MG63 (cell line): Measurements from ENCODE around the gene RAB3GAP1. TPM values are rescaled to one million over a fixed set of nuclear protein-coding genes. Genes with fewer than 3 reads are reported as not detected.
"Not testable (repeated sequence)": the region's sequence is repeated elsewhere in the genome, so short reads cannot be mapped to it uniquely, and the experiment has no call there.

ENCODE experiments used
- DNase-seq: peaks from one replicate; pipeline ENCODE4 v3.0.0-alpha.2; 2020
- H3K27me3 ChIP-seq: fragments of 250-450 bp; sonication (Bioruptor Pico); 2 replicates; pipeline ENCODE4 v1.5.1; 2020; ENCODE audit warnings: mild to moderate bottlenecking, moderate library complexity
- H3K36me3 ChIP-seq: fragments of 250-450 bp; sonication (Bioruptor Pico); 2 replicates; pipeline ENCODE4 v1.5.1; 2020; ENCODE audit warnings: mild to moderate bottlenecking, moderate library complexity
- H3K4me3 ChIP-seq: fragments of 250-450 bp; sonication (Bioruptor Pico); 2 replicates; pipeline ENCODE4 v1.5.1; 2020; ENCODE audit warnings: mild to moderate bottlenecking, moderate library complexity
- H3K9me3 ChIP-seq: fragments of 250-450 bp; sonication (Bioruptor Pico); 2 replicates; pipeline ENCODE4 v1.5.1; 2020; ENCODE audit warnings: mild to moderate bottlenecking, moderate library complexity
- total RNA-seq: library from RNA; depleted of rRNA; stranded (reverse); fragments of >200 nt; shearing (Covaris generic); gene quantifications from 2 replicates; pipeline ENCODE4 v1.2.3, GENCODE V29; 2014; ENCODE audit warnings: low replicate concordance

The RAB3GAP1 gene
- total RNA-seq, 1 experiment from 2014 or later = 57.3 TPM

- DNase-seq = no peak
- no peaks in the 10 kb centered on the region; the same call in 1 of the 2 replicates for H3K9me3 ChIP-seq
- H3K27me3 ChIP-seq = no peaks in the 10 kb centered on the region
- peaks cover 73% of the 10 kb centered on the region for H3K36me3 ChIP-seq
- H3K4me3 ChIP-seq = no peak overlapping the region
Observed at GRCh38 chr2:135091681-135092080, 39.6 kb downstream of the RAB3GAP1 start.

- DNase-seq = no peak
- Histone ChIP-seq H3K36me3 (peaks cover 77% of the 10 kb centered on the region), H3K27me3 (no peaks in the 10 kb centered on the region), H3K4me3 (no peak overlapping the region), H3K9me3 (no peaks in the 10 kb centered on the region)
Observed at GRCh38 chr2:135093193-135093592, 41.1 kb downstream of the RAB3GAP1 start.

DNA sequence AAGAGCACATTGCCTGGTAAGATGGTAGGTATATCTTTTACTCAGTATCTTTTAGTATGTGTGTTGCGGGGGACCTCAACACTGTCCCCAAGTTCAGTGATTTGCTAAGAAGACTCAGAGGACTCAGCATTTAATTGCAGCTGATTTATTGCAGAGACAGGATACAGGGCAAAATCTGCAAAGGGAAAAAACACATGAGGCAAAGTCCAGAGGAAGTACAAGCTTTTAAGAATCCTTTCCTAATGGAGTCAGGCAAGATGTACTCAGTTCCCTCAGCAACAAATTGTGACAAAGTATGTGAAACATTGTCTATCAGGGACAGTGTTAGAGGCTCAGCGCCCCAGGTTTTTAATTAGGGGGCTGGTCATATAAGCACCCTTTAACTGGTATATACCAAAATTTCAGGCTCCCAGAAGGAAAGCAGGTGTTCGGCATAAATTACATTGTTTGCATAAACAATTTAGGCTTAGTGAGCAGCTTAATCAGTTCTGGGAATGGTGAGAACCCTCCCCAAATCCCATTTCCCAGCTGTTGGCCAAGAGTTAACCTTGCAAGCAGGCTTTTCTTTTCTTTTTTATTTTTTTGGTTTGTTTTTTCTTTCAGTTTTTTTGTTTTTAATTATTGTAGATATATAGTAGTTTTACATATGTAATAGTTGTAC is 41.7 kb downstream of the RAB3GAP1 start:
- no peaks in the 10 kb centered on the region for H3K9me3 ChIP-seq
- H3K36me3 ChIP-seq = peaks cover 75% of the 10 kb centered on the region
- H3K27me3 ChIP-seq = no peaks in the 10 kb centered on the region
- DNase-seq = no peak
- H3K4me3 ChIP-seq = no peak overlapping the region

DNA sequence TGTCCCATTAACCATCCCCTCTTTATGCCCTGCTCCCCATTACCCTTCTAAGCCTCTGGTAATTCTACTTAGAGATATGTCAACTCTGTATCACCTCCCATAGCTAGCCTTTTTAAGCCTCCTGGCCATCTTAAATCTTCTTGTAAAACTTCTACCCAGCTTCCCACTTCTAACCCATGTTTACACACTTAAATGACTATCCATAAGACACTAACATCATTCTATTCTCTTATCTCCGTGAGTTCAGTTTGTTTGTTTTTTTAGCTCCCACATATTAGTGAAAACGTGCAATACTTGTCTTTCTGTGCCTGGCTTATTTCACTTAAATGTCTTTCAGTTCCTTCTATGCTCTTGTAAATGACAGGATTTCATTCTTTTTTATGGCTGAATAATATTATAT is 42.4 kb downstream of the RAB3GAP1 start:
- DNase-seq = no peak
- H3K4me3 ChIP-seq = no peak overlapping the region
- no peaks in the 10 kb centered on the region for H3K9me3 ChIP-seq
- peaks cover 68% of the 10 kb centered on the region for H3K36me3 ChIP-seq
- no peaks in the 10 kb centered on the region for H3K27me3 ChIP-seq

GRCh38 chr2:135095591-135095990 is 43.5 kb downstream of the RAB3GAP1 start:
- Histone ChIP-seq H3K9me3 (no peaks in the 10 kb centered on the region), H3K4me3 (no peak overlapping the region), H3K36me3 (peaks cover 64% of the 10 kb centered on the region), H3K27me3 (no peaks in the 10 kb centered on the region)
- no peak for DNase-seq

DNA sequence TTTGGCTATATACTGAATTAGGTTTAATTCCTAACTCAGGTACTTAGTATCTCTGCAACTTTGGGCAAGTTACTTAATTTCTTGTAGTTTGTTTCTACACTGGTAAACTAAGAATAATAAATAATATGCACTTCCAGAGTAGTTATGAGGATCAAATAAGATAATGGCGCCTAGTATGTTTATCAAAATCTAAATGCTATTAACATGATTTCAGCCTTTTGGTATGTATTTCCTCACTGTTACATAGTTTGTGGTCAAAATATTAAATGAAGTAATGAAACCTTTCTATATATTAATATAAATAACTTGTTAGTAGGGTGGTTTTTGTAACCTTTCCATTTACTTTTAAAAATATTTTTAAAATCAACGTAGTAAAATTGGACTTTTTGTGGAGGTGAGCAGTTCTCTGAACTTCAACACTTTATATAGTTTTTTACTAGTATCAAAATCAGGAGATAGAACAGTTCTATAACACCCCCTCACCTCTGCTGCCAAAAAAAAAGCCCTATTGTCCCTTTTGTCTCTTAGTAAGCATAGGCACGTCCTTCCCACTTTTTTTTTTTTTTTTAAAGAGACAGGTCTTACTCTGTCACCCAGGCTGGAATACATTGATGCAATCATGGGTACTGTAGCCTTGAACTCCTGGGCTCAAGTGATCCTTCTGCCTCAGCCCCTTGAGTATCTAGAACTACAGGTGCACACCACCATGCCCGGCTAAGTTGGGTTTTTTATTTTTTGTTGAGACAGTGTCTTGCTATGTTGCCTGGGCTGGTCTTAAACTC is 44.8 kb downstream of the RAB3GAP1 start:
- Histone ChIP-seq H3K9me3 (no peaks in the 10 kb centered on the region), H3K36me3 (peaks cover 58% of the 10 kb centered on the region), H3K27me3 (no peaks in the 10 kb centered on the region), H3K4me3 (no peak overlapping the region)
- no peak for DNase-seq

DNA sequence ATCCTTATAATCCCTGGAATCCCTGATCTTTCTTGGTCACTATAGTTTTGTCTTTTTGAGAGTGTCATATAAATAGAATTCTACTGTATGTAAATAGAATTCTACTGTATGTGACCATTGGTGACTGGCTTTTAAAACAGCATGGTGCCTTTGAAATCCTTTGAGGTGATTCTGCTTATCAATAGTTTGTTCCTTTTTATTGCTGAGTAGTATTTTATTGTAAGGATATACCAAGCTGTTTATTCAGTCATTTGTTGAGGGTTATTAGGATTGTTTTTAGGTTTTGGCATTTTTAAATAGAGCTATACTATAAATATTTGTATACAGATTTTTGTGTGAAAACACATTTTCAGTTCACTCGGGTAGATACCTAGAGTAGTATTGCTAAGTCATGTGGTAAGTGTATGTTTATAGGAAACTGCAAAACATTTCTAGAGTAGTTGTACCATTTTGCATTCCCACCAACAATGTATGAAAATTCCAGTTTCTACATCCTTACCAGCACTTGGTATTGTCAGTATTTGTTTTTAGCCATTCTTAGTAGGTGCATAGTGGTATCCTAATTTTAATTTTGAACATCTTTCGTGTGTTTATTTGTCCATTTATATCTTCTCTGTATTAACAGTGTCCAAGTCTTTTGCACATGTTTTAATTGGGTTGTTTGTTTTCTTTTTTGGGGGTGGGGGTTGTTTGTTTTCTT is 45.6 kb downstream of the RAB3GAP1 start:
- Histone ChIP-seq H3K4me3 (no peak overlapping the region), H3K27me3 (no peaks in the 10 kb centered on the region), H3K36me3 (peaks cover 59% of the 10 kb centered on the region), H3K9me3 (no peaks in the 10 kb centered on the region)
- DNase-seq = no peak

GRCh38 chr2:135099802-135100483 is 47.9 kb downstream of the RAB3GAP1 start:
- no peak overlapping the region for H3K4me3 ChIP-seq
- H3K9me3 ChIP-seq = peaks cover 2% of the 10 kb centered on the region; the same call in 1 of the 2 replicates
- DNase-seq = no peak
- peaks cover 52% of the 10 kb centered on the region for H3K36me3 ChIP-seq
- no peaks in the 10 kb centered on the region for H3K27me3 ChIP-seq

GRCh38 chr2:135103843-135104242 is 51.8 kb downstream of the RAB3GAP1 start:
- Histone ChIP-seq H3K36me3 (peaks cover 36% of the 10 kb centered on the region), H3K27me3 (no peaks in the 10 kb centered on the region), H3K4me3 (no peak overlapping the region), H3K9me3 (peaks cover 2% of the 10 kb centered on the region; the same call in 1 of the 2 replicates)
- DNase-seq = no peak

- H3K4me3 ChIP-seq, H3K9me3 ChIP-seq, DNase-seq, H3K27me3 ChIP-seq: not testable (repeated sequence)
- peaks cover 41% of the 10 kb centered on the region for H3K36me3 ChIP-seq
Observed at GRCh38 chr2:135105513-135106316, 53.6 kb downstream of the RAB3GAP1 start.

DNA sequence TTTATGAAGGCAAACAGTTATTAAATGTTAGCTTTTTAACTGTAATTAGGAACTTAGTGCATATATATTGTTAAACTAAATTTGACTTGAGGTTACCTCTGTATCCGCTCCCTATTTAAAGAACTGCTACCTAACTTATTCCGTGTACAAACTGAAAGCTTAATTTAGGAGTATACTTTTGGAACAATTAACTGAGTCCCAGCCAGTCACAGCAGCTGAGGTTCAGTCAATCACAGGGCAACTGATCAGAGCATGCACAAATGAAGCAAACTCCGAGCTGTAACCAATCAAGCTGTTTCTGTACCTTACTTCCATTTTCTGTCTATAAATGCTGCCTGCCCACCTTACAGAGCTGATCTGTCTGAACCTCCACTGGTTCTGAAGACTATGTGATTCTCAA is 61.2 kb downstream of the RAB3GAP1 start:
- DNase-seq = no peak
- Histone ChIP-seq H3K4me3 (no peak overlapping the region), H3K27me3 (no peaks in the 10 kb centered on the region), H3K36me3 (peaks cover 31% of the 10 kb centered on the region), H3K9me3 (no peaks in the 10 kb centered on the region)

DNA sequence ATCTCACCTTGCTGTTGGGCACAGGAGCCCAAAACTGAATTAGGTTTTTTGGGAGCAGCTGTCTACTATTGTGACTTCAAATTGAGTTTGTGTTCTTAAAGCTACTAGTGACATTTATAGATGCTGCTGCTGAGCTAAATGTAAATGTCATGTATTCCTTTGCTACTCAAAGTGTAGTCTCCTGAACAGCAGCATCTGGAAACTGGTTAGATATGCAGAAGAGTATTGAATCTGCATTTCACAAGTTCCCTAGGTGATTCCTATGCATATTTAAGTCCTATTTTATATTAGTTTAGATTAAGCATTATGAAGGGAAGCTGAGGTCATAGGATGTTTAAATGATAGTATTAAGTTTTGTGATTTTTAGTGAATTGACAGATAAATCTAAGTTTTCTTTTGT is 67.5 kb downstream of the RAB3GAP1 start:
- H3K9me3 ChIP-seq = no peaks in the 10 kb centered on the region
- no peak for DNase-seq
- H3K36me3 ChIP-seq = peaks cover 43% of the 10 kb centered on the region
- H3K4me3 ChIP-seq = no peak overlapping the region
- H3K27me3 ChIP-seq = no peaks in the 10 kb centered on the region

DNA sequence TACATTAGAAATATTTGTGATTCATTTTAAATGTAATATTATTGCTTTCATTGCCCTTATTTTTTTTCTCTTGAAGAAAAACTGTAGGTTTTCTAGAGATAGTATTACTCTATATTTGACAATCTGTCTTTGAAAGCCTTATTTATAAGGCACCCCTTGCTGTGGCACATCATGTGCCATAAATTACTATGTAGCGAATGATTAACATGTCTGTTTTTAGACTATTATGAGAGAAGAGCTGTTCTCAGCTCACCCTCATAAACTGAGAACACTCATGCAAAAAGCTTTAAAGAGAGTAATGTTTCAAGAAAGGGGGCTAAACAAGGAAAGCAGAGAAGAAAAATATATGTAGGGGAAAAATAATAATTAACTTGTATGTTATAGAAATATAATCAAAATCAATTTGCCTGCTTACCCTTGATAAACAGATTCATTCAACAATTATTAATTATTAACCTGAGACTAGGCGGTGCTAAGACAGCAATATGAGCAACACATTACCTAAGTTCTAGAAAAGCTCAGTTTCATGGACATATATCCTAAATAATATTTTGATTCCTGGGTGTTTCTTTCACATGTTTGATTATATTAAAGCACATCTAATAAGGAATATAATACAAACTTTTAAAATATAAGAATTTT is 69.0 kb downstream of the RAB3GAP1 start:
- Histone ChIP-seq H3K9me3 (no peaks in the 10 kb centered on the region), H3K27me3 (no peaks in the 10 kb centered on the region), H3K36me3 (peaks cover 49% of the 10 kb centered on the region), H3K4me3 (no peak overlapping the region)
- no peak for DNase-seq

DNA sequence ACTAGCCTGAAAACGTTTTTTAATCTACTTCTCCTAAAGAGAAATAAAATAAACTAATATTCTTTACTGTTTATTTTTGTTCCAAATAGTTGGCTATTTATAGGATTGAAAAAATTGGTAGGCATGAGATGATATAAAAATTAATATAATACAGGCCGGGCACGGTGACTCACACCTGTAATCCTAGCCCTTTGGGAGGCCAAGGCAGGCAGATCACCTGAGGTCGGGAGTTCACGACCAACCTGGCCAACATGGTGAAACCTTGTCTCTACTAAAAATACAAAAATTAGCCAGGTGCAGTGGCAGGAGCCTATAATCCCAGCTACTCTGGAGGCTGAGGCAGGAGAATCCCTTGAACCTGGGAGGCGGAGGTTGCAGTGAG is 69.6 kb downstream of the RAB3GAP1 start:
- H3K9me3 ChIP-seq, H3K27me3 ChIP-seq, DNase-seq, H3K4me3 ChIP-seq: not testable (repeated sequence)
- peaks cover 54% of the 10 kb centered on the region for H3K36me3 ChIP-seq

- H3K27me3 ChIP-seq = no peaks in the 10 kb centered on the region
- peaks cover 79% of the 10 kb centered on the region for H3K36me3 ChIP-seq
- DNase-seq = no peak
- no peaks in the 10 kb centered on the region for H3K9me3 ChIP-seq
- no peak overlapping the region for H3K4me3 ChIP-seq
Observed at GRCh38 chr2:135124924-135125886, 73.1 kb downstream of the RAB3GAP1 start.
